ENCODE results near the gene DTX4.

GRCh38 chr11:59182457-59183151 lies 10.7 kb downstream of the DTX4 start:
- TF ChIP-seq POLR2AphosphoS5 (IDR thresholded peaks at IDR 0.05; ENCODE audit: low read depth, low read length), result no peak
- no peak for TF ChIP-seq POLR2A (IDR thresholded peaks at IDR 0.05; ENCODE audit: low read depth, low read length)

All from GM12891 (cell line).